IPS DF 4.7 (cell line): ENCODE data around the gene TMEM89.

Experiments used
- DNase-seq: peaks from one replicate; pipeline ENCODE4 v3.0.0-alpha.2; 2013; ENCODE audit warnings: low spot score; ENCODE audit errors: extremely low read depth

The TMEM89 gene

GRCh38 chr3:48642605-48643004 lies 21.0 kb upstream of the TMEM89 start:
- no peak for DNase-seq

DNA sequence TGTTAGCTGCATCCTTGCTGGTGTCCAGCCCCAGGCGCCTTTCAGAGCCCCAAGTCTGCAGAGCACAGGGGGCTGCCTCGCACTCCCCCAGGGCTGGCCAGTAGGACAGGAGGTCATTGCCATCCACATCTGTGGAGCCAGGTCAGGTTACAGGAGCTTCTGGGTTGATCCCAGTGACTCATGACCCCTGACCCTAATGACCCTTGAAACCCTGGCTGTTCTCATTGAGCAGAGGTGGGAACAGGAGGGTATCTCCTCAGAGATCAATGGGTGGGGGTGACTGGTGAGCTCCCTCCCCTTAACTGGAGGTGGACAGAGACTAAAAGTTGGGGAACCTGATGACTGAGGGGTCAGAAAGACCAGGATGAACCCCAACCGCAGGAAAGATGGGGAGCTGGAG lies 19.8 kb upstream of the TMEM89 start:
- DNase-seq: no peak

GRCh38 chr3:48639944-48640606 lies 18.5 kb upstream of the TMEM89 start:
- no peak for DNase-seq

DNA sequence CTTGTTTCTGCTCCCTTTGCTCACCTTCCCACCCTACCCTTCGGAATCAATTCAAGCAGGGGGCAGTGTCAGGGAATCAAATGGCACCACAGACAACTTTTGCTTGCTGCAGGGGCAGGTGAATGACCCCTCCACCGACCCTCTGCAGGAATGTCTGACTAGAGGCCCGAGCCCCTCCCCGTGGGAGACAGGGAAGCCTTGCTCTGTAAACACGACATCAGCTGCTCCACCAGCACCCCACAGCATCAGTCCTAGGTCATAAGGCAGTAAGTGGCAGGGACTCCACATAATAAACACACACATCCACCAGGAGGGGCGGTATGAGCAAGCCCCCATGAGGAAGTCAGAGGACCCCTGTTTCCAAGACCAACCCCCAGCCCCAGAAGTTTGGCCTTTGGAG lies 15.7 kb upstream of the TMEM89 start:
- no peak for DNase-seq

DNA sequence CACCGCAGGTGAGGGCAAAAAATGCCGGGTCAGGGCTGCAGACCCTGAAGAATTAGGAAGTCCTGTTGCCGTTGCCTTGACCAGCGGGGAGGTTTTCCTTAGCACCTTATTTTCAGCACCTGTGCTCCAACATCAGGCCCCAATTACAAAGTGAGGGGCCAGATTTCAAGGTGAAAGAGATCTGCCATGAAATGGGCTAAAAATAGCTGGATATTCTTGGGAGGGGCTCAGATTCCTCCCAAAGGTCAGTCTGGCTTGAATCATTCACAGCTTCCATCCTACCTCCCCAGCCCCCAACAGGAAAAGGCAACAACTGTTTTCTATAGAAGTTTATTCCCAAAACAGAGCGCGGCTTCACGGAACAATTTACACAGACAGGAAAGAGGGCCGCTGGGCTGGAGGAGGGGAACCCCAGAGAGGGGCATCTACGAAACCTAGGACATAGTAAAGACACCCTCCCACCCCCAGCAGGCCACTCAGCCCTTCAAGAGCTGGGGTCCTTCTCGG lies 14.6 kb upstream of the TMEM89 start:
- no peak for DNase-seq

DNA sequence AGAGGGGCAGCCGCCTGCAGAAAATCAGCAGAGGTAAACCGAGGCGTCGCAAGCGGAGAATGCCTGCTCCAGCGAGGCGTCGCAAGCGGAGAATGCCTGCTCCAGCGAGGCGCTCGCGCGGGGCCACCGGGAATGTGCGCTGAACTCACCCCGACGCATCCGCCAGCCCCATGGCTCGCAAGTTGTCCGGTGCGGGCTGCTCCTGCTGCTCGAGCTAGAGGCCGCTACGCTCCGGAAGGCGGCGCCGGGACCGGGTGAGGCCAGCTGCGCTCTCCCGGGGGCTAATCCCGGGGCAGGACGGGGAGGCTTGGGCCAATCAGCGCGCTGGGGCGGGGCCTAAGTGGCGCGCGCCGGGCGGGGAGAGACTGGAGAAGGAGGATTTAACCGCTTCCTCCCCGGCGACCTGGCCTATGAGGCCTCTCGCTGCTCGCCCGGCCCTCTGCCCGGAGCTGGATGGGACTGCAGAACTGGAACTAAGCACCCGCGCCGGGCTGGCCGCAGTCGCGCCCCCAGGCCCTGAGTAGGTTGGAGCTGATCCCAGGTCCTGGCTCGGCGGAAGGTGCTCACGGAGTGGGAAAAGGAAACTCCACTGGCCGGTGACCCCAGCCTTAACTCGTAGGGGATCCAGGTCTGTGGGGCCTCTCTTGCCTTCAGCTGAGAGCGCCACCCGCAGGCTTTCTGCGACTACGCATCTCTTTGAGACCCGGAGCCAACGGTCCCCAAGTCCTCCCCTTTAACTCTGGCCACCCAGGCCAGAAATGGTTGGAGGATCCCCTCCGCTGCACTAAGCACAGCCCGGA lies 13.9 kb upstream of the TMEM89 start, which contains the start of gene SLC26A6:
Gene SLC26A6 (minus strand): TSS at position 240 of the 800 bp plus-strand sequence. CDS start 68 bp downstream, at position 172.
- peak; percentile 83 for DNase-seq

DNA sequence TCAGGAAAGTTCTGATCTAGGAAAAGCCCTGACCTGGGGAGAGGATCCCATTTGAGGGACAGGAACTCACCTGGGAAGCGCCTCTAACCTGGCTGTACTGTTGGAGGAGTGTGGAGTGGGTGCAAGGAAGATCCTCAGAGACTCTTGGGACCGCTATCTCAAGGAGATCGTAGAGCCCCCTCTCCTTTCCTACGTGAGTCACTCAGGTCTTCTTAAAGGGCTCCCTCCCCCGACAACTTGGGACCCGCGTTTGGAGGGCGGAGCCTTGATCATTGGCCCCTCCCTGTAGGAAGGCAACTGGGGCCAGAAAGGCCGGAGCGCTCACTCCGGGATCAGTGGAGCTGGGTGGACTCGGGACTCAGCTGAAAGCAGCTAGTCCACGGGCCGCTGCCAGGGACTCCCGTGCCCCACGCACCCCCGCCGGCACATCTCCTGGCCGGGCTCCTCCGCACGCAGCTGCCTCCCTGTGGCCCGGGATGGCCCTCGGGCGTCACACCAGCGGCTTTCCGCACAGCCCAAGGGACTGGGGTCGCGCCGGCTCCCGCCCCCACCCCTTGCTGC lies 13.2 kb upstream of the TMEM89 start:
- DNase-seq: no peak

GRCh38 chr3:48633743-48634142 lies 12.2 kb upstream of the TMEM89 start:
- DNase-seq: no peak

DNA sequence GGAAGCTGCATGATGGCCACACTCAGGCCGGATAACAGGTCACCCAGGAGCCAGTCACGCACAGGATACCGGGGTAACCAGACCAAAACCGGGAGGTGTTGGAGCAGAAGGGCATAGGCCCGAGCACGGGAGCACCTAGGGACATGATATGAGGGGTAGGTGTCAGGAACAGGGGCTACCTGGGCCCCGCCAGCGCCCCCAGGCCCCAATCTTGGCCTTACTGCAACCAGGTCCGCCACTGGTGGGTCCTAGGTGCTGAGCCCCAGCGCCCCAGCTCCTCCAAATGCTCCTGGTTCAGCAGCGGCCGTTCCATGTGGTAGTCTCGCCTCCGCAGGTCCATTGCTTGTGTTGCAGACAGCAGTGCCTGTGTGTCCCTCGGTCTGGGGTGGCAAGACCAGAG lies 11.7 kb upstream of the TMEM89 start:
- DNase-seq: no peak

DNA sequence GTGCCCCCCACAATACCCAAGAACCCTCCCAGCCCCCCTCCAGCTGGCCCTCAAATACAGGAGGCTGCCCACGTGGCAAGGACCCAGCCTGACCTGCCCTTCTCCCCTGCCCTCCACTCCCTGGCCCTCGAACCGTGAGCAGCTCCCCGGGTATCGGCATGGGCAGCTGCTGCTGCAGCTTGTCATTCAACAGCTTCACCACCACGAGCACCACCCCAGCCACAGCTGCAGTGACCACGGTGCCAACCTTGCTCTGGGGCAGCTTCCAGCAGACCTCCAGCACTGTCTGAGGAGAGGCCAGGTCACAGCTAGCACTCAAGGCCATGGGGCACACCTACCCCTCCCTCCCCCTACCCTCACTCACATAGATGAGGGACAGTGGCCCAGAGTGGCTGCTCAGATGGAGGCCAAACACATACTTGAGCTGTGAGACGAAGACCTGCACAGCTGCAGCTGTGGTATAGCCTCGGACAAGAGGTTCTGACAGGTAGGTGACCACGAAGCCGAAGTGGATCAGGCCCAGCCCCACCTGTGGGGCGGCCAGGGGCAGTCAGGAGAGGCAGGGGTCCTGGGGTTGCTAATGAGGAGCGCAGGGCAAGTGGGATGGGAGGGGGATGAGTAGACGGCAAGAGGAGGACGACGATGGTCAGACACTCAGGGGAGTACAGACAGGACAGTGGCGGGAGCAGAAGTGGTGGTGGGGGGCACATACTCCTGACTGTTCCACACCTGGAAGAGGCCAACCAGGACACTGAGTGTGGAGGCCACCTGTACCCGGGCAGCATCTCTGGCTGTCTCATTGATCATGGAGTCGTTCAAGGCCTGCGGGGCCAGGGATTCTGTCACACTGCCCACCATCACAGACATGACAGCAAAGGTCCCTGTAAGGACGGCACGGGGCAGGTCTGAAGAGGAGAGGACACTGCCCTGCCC lies 10.2 kb upstream of the TMEM89 start:
- no peak for DNase-seq

DNA sequence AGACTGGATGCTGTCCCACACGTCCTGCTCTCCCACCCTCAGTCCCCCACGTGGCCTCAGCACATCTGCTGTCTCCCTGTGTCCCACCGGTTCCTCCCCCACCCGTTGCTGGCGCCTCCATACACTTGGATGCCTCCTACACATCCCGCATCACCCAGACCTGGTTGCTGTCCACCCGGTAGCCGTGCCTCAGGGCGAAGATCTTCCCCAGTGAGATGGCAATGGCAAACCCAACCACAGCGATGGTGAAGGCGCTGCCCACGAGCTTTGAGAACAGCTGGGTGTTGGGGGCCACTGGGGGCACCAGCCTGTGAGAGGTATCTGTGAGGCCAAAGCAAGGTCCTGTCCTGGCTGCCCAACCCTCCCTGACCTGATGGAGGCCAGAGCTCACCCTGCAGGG lies 9.3 kb upstream of the TMEM89 start:
- DNase-seq: no peak

GRCh38 chr3:48630407-48630806 lies 8.8 kb upstream of the TMEM89 start:
- no peak for DNase-seq

- no peak for DNase-seq
Measured at GRCh38 chr3:48629894-48630293, 8.3 kb upstream of the TMEM89 start.

- DNase-seq: no peak
Measured at GRCh38 chr3:48628277-48629017, 6.9 kb upstream of the TMEM89 start.

GRCh38 chr3:48625600-48625999 lies 4.0 kb upstream of the TMEM89 start:
- DNase-seq: no peak

DNA sequence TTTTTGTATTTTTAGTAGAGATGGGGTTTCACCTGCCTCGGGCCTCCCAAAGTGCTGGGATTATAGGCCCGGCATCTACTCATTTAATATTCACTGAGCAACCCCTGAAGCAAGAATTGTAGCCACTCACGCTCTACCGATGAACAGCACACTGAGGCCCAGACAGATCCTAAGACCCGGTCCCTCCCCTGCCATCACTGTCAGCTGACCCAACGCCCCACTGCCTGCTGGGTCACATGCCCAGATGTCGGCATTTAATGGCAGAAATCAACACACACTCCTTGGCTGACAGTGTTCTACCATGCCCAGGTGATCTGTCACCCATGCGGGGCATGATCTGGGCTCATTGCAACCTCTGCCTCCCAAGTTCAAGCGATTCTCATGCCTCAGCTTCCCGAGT lies 3.2 kb upstream of the TMEM89 start:
- DNase-seq: no peak

GRCh38 chr3:48623851-48624547 lies 2.4 kb upstream of the TMEM89 start:
- no peak for DNase-seq

DNA sequence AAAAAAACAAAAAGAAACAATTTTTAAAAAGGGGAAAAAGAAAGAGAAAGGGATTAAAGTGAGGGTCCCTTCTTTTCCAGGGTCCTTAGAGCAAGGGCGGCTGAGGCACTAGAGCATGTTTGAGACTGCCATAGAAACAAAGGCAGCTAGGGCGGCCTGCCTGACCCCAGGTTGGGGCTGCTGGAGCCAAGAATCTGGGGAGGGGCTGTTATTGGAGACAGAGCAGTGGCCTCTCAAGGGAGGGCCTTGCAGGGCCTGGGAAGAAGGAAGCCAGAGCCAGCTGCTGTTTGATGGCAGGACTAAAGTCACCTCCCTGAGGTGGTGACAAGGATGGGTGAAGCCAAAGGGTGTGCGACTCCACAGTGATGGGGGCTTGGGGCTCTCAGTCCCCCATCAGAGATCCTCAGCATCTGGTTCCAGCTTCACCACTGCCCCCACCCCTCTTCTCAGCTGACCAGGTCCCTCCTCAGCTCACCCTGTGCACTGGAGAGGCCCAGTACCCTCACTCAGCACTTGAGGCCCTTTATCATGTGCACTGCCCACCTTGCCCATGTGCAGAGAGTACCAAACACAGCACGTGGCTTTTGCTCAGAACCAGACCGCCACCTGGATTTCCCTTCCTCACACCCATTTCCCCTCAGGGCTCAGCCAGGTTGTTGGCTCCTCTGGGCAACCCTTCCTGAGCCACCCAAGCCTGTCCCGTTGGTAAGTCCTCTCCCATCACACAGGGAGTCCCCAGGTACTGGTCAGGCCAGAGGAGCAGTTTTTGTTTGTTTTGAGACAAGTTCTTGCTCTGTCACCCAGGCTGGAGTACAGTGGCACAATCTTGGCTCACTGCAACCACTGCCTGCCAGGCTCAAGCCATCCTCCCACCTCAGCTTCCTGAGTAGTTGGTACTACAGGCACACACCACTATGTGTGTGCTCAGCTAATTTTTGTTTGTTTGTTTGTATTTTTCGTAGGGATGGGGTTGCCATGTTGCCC lies 1.7 kb downstream of the TMEM89 start:
- DNase-seq: no peak

- no peak for DNase-seq
Measured at GRCh38 chr3:48617559-48617958, 4.0 kb downstream of the TMEM89 start.
